H54 (cell line): ENCODE measurements around the gene POLG2.
"Not testable (repeated sequence)": the region's sequence is repeated elsewhere in the genome, so short reads cannot be mapped to it uniquely, and the experiment has no call there.

Experiments
- DNase-seq: peaks from one replicate; pipeline ENCODE4 v3.0.0; 2011; ENCODE audit warnings: low spot score, mixed read lengths; ENCODE audit not compliant: insufficient read length
- FAIRE-seq: peaks from 3 replicates; lab custom pipeline; 2011; peaks lifted over from hg19 to GRCh38; lab: Jason Lieb, UNC
- POLR2A ChIP-seq: IDR thresholded peaks from 2 replicates; pipeline ENCODE4 v1.6.1; 2011; ENCODE audit warnings: low read depth, mild to moderate bottlenecking, low read length

POLG2 gene

DNA sequence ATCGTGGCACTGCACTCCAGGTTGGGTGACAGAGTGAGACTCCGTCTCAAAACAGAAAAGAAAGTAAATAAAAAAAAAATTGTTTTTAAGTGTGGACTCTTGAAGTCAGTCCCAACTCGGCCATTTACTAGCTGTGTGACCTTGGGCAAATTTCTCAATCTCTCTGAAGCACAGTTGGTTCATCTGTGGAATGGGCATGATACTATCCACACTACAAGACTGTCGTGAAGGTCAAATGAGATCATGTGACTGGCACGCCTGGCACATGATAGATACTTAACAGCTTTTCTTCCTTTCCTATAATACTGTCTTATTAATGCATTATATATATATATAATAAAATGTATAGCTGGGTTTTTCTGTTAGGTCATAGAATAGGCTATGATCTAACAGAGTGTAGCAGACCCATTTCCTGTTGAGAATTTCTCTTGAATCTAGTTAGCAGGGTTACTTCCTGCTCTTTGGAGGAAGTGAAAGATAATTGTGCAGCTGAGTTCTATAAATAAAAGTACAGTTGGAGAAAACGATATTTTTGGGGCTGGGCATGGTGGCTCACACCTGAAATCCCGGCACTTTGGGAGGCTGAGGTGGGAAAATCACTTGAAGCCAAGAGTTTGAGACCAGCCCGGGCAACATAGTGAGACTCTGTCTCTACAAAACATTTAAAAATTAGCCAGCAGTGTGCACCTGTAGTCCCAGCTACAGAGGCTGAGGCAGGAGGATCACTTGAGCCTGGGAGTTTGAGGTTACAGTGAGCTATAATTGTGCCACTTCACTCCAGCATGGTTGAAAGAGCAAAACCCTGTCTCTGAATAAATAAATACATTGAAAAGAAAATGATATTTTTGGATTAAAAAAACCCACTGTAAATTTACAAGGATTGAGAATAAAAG is 40.6 kb downstream of the POLG2 start:
- no peak for FAIRE-seq
- TF ChIP-seq POLR2A: no peak
- DNase-seq: no peak

DNA sequence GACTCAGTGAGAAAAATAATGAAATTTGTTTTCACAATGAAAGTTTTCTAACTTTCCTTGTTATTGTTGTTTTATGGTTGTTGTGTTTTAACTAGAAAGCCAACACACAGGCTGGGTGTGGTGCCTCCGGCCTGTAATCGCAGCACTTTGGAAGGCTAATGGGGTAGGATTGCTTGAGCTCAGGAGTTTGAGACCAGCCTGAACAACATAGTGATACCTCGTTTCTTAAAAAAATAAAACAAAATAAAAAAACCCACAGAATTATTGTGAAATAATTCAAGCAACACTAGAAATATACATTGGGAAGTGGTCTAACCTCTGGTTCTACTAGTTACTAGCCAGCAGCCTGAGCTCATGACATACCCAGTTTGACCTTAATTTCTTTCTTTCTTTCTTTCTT is 47.3 kb downstream of the POLG2 start:
- DNase-seq (no peak), FAIRE-seq (no peak)
- TF ChIP-seq POLR2A: no peak

DNA sequence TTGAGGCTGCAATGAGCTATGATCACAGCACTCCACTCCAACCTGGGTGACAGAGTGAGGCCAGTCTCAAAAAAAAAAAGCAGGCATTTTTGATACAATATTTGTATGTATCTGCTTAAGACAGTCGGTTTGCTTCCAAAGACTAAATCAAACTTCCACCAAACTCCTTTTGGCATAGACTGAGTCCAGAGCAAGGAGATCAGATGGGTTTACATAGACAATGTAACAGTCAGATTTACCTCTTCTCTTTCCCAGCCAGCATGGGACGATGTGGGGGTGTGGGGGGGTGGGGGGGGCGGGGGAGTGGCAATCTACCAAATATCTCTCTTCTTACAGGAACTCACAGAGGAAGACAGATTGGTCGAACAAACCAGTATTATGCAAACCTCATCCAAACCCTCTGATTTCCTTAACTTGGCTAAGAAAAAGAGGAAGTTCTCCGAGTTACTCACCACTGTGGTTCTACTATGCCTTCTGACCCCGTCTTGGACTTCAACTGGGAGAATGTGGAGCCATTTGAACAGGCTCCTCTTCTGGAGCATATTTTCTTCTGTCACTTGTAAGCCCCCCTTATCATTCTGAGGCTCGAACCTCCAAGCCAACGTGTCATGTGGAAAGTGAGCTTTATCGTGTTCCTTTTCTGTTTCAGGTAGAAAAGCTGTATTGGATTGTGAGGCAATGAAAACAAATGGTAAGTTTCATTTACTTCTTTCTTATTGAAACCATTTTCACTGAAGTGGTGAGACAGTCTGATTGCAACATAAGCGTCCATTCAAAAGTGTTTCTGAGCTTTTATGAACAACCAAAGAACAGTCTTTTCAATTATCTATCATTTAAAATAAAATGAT is 48.0 kb downstream of the POLG2 start, which contains the start of gene MILR1:
Gene MILR1 (plus strand): TSS at position 451 of the 848 bp plus-strand sequence. CDS start 54 bp downstream, at position 505.
- no peak for TF ChIP-seq POLR2A
- FAIRE-seq (no peak), DNase-seq (peak; percentile 58)

DNA sequence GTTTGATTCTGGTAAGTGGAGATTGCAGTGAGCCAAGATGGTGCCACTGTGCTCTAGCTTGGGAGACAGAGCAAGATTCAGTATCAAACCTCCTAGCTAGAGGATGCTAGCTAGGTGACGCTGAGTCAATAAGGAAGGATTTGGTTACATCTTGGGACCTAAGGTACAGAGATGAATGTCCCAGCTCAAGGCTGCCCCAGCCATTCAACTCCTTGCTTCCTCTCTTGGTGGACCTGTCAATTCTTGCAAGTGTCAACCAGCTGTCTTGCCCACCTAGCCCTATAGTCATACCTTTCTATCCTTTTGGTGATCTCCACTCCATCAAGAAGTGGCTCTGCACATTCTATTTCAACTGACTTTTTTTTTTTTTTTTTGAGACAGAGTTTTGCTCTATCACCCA is 49.3 kb downstream of the POLG2 start:
- FAIRE-seq: no peak
- no peak for TF ChIP-seq POLR2A
- DNase-seq: no peak

DNA sequence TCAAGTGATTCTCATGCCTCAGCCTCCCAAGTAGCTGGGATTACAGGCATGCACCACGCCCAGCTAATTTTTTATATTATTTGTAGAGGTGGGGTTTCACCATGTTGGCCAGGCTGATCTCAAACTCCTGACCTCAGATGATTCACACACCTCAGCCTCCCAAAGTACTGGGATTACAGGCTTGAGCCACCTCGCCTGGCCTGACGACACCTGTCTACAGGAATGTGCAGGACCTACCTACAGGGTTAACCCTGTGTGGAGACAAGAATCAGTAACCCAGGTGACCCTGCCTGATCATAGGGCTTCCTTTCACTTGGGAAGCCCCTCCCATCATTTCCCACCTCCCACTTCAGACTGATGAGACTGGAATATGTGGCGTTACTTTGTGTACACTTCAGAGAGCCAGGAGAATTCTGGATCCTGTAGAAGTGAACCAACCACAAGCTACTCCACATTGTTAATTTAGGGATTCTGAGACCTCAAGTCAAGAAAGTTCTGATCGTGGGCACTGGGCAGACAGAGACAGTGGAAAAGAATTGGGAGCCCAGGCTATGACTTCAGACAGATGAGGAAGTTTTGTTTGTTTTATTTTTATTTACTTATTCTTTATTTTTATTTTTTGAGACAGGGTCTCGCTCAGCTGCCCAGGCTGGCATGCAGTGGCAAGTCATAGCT is 53.6 kb downstream of the POLG2 start:
- FAIRE-seq (no peak), DNase-seq (no peak)
- no peak for TF ChIP-seq POLR2A

DNA sequence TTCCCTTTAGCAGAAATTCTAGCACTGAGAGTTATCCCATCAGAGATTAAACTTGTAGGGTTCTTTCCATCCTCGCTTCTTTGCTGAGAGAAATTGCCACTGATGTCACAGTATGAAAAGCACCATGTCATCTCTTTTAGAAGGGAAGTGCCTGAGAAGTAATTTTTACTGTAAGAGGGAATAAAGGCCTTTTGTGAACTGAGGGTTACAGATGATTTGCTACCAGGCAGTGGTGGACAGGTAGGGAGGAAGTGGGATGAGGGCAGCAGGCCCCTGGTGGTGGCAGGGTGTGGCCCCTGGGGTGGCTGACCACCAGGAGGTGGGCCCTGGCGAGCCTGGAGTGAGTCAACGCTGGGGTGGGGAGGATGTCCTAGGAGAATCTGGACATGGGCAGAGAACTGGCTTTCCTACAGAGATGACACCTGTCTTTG is 54.3 kb downstream of the POLG2 start:
- no peak for TF ChIP-seq POLR2A
- no peak for DNase-seq
- no peak for FAIRE-seq

DNA sequence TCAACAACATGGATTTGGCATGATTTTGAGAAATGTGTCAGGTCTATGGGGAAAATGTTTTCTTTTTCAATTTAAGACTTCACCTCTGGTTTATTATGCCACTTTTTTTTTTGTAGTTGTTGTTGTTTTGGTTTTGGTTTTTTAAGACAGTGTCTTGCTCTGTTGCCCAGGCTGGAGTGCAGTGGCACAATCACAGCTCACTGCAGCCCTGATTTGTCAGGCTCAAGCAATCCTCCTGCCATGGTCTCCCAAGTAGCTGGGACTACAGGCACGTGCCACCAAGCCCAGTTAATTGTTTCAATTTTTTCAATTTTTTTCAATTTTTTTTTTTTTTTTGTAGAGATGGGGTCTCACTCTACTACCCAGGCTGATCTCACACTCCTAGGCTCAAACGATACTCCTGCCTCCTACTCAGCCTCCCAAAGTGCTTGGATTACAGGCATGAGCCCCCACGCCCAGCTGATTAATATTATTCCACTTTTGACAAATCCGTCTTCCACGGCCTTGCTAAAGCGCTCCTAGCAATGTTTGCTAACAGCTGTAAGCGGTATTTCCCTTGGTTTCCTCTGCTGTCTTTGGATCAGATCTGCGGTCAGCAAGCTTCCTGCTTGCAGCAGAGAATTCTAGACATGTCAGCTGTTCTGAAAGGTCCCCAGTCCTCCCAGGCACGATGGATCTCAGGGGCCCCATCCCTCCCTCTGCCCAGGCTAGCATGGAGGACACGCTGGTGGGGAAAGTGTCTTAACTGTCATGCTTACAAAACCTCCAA is 54.9 kb downstream of the POLG2 start:
- no peak for FAIRE-seq
- no peak for TF ChIP-seq POLR2A
- no peak for DNase-seq

DNA sequence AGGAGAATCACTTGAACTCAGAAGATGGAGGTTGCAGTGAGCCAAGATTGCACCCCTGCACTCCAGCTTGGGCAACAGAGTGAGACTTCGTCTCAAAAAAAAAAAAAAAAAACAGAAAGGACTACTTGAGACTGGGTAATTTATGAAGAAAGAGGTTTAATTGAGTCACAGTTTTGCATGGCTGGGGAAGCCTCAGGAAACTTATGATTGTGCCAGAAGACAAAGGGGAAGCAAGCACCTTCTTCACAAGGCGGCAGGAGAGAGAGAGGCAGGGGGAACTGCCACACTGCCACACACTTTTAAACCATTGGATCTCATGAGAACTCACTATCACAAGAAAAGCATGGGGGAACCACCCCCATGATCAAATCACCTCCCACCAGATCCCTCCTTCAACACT is 56.9 kb downstream of the POLG2 start:
- no peak for DNase-seq
- FAIRE-seq: no peak

DNA sequence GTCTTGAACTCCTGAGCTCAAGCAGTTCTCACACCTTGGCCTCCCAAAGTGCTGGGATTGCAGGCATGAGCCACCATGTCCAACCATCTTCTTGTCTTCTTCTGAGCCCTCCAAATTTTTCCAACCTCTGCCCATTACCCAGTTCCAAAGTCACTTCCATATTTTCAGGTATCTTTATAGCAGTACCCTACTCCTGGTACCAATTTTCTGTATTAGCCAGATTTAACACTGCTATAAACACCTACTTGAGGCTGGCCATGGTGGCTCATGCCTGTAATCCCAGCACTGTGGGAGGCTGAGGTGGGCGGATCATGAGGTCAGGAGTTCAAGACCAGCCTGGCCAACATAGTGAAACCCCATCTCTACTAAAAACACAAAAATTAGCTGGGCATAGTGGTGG is 57.3 kb downstream of the POLG2 start:
- not testable (repeated sequence) for DNase-seq, FAIRE-seq

More for the DNA sequence above, 56.9 kb downstream of the POLG2 start:
- TF ChIP-seq POLR2A: no peak

DNA sequence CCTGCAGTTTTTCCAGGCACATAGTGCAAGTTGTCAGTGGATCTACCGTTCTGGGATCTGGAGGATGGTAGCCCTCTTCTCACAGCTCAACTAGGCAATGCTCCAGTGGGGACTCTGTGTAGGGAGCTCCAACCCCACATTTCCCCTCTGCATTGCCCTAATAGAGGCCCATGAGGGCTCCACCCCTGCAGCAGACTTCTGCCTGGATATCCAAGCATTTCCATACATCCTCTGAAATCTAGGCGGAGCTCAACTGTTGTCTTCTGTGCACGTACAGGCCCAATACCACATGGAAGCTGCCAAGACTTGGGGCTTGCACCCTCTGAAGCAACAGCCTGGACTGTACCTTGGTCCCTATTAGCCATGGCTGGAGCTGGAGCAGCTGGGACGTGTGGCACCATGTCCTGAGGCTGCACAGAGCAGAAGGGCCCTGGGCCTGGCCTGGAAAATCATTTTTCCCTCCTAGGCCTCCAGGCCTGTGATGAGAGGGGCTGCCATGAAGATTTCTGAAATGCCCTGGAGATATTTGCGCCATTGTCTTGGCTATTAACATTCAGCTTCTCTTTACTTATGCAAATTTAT is 58.8 kb downstream of the POLG2 start:
- no peak for DNase-seq
- TF ChIP-seq POLR2A: no peak

DNA sequence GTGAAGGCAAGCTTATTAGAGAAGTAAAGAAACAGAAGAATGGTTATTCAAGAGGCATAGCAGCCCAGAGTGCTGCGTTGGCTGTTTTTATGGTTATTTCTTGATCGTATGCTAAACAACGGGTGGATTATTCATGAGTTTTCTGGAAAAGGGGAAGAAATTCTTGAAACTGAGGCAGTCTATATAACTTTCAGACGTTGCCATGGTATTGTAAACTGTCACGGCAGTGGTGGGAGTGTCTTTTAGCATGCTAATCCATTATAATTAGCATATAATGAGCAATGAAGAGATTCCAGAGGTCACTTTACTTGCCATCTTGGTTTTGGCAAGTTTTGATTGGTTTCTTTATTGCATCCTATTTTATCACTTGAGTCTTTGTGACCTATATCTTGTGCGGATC is 65.3 kb downstream of the POLG2 start:
- FAIRE-seq (no peak), DNase-seq (no peak)
- TF ChIP-seq POLR2A: no peak

More for the DNA sequence above, 58.8 kb downstream of the POLG2 start:
- no peak for FAIRE-seq

DNA sequence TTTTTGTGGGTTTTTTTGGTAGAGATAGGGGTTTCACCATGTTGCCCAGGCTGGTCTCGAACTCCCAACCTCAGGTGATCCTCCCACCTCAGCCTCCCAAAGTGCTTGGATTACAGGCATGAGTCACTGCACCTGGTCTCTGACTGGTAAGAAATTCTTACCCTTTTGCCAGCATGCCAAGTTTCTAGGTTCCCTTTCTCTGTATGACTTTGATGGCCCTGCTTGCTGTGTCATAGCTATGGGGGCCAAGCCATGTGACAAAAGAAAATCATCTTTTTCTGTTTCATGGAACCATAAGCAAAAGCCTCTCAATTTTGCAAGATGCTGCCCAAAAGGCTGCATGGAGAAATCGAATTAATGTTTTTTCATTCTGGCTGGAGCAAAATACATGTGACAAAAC is 66.8 kb downstream of the POLG2 start:
- FAIRE-seq, DNase-seq: not testable (repeated sequence)

DNA sequence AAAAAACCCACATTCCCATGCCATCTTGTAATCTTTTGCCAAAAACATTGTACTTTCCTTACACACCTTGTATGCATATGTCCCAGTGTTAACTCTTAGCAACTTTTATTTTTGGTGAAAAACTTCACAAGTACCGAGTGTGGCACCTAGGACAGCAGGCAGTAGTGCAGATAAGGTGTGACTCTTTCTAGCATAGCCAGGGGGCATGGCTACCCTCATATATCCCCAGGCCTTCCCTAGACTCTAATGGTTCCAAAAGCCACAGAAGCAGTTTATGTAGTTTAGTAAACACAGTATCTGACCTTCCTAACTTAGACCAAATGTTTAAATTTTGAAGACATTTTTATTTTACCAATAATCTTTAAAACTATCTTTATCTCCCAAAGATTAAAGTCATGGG is 68.4 kb downstream of the POLG2 start:
- DNase-seq (no peak), FAIRE-seq (no peak)
- TF ChIP-seq POLR2A: no peak
